PC-9 (cell line): ENCODE results near the gene EVI5. TPM values are rescaled to one million over a fixed set of nuclear protein-coding genes. Genes with fewer than 3 reads are reported as not detected.
"Not testable (repeated sequence)": the region's sequence is repeated elsewhere in the genome, so short reads cannot be mapped to it uniquely, and the experiment has no call there.

Experiments
- BruUV-seq: library from RNA; stranded (reverse); fragments of 400-500 nt; replicated peaks from 2 replicates; lab custom pipeline; 2021; lab: Mats Ljungman, UMichigan
- CTCF ChIA-PET: fragments of 300-600 bp; sonication (Branson Sonifier 250); formaldehyde crosslinking; loops from one replicate; lab custom pipeline; 2022; ENCODE audit warnings: antibody characterized with exemption; lab: Charles Lee
- POLR2A ChIA-PET: fragments of 300-600 bp; sonication (Branson Sonifier 250); formaldehyde crosslinking; loops from one replicate; lab custom pipeline; 2022; ENCODE audit warnings: antibody characterized with exemption; ENCODE audit not compliant: unreplicated experiment; lab: Charles Lee
- DNase-seq, 2 experiments: peaks; one replicate each; pipeline versions ENCODE4 v3.0.0 to v3.0.0-alpha.2; 2015 to 2022; ENCODE audit warnings: mixed read lengths in 1 of 2
- H2AFZ ChIP-seq: fragments of 200-600 bp; sonication (generic); 2 replicates; pipeline ENCODE4 v1.8.1; 2017; ENCODE audit warnings: antibody characterized with exemption
- H3F3A ChIP-seq: fragments of 200-600 bp; sonication (generic); 2 replicates; pipeline ENCODE4 v1.8.1; 2017; ENCODE audit warnings: antibody characterized with exemption, mild to moderate bottlenecking, low read depth; ENCODE audit not compliant: insufficient read depth
- H3K27ac ChIP-seq: fragments of 200-600 bp; sonication (generic); 2 replicates; pipeline ENCODE4 v1.6.1; 2016; ENCODE audit warnings: mixed run types
- H3K27me3 ChIP-seq: fragments of 200-600 bp; sonication (generic); 2 replicates; pipeline ENCODE4 v1.6.1; 2016; ENCODE audit warnings: low read depth, mixed run types; ENCODE audit not compliant: insufficient read depth
- H3K36me3 ChIP-seq: fragments of 200-600 bp; sonication (generic); 2 replicates; pipeline ENCODE4 v1.6.1; 2016; ENCODE audit warnings: low read depth, mixed run types
- H3K4me1 ChIP-seq: fragments of 200-600 bp; sonication (generic); replicated peaks from 2 replicates; pipeline ENCODE4 v1.6.1; 2016; ENCODE audit warnings: mixed run types; ENCODE audit not compliant: insufficient read depth
- H3K4me2 ChIP-seq: fragments of 200-600 bp; sonication (generic); 2 replicates; pipeline ENCODE4 v1.6.1; 2017; ENCODE audit warnings: mixed run types
- H3K4me3 ChIP-seq: fragments of 200-600 bp; sonication (generic); 2 replicates; pipeline ENCODE4 v1.6.1; 2016; ENCODE audit warnings: mixed run types
- H3K79me2 ChIP-seq: fragments of 200-600 bp; sonication (generic); 2 replicates; pipeline ENCODE4 v1.6.1; 2017; ENCODE audit warnings: low read depth, mixed run types
- H3K9me2 ChIP-seq: fragments of 200-600 bp; sonication (generic); 2 replicates; pipeline ENCODE4 v1.8.1; 2017; ENCODE audit warnings: mild to moderate bottlenecking; ENCODE audit not compliant: insufficient read depth
- H3K9me3 ChIP-seq: fragments of 200-600 bp; sonication (generic); 2 replicates; pipeline ENCODE4 v1.8.1; 2016; ENCODE audit warnings: low read depth; ENCODE audit not compliant: insufficient read depth
- H4K20me1 ChIP-seq: fragments of 200-600 bp; sonication (generic); 2 replicates; pipeline ENCODE4 v1.8.1; 2017; ENCODE audit not compliant: insufficient read depth
- EZH2 ChIP-seq: fragments of 200-600 bp; sonication (generic); IDR thresholded peaks from 2 replicates; pipeline ENCODE4 v1.8.0; 2017; ENCODE audit warnings: antibody characterized with exemption, low read depth
- intact Hi-C: fragments of 100-400 bp; cut with micrococcal nuclease; formaldehyde crosslinking; loops from one replicate; pipeline ENCODE4 v1.10.0; 2022; ENCODE audit not compliant: unreplicated experiment
- total RNA-seq: library from RNA; stranded (reverse); gene quantifications from 2 replicates; pipeline ENCODE4 v1.2.3, GENCODE V29; 2021
- TF ChIP-seq, protein P1 (sequence below): fragments of 200-600 bp; sonication (generic); conservative IDR thresholded peaks from 2 replicates; pipeline ENCODE4 v1.6.1; 2017; ENCODE audit warnings: mixed run types, antibody characterized with exemption, mild to moderate bottlenecking, moderate library complexity

Gene EVI5
- total RNA-seq, 1 experiment from 2014 or later: 32.0 TPM

- intact Hi-C loops: no loop called here
- H3K4me2 ChIP-seq: no peak overlapping the region
- CTCF ChIA-PET: no interaction called here
- no peaks in the 10 kb centered on the region for H3K79me2 ChIP-seq
- H2AFZ ChIP-seq: no peak overlapping the region
- H3K9me2 ChIP-seq: 0 out of 2 replicates have a peak, but pooled peaks cover 3% of the 10 kb centered on the region
- H3K27me3 ChIP-seq: no peaks in the 10 kb centered on the region
- no peaks in the 10 kb centered on the region for H3K36me3 ChIP-seq
- no TSS peak for BruUV-seq
- no peak for DNase-seq
- no peaks in the 10 kb centered on the region for H3K4me1 ChIP-seq
- TF ChIP-seq EZH2: no peak
- TF ChIP-seq, protein P1, sequence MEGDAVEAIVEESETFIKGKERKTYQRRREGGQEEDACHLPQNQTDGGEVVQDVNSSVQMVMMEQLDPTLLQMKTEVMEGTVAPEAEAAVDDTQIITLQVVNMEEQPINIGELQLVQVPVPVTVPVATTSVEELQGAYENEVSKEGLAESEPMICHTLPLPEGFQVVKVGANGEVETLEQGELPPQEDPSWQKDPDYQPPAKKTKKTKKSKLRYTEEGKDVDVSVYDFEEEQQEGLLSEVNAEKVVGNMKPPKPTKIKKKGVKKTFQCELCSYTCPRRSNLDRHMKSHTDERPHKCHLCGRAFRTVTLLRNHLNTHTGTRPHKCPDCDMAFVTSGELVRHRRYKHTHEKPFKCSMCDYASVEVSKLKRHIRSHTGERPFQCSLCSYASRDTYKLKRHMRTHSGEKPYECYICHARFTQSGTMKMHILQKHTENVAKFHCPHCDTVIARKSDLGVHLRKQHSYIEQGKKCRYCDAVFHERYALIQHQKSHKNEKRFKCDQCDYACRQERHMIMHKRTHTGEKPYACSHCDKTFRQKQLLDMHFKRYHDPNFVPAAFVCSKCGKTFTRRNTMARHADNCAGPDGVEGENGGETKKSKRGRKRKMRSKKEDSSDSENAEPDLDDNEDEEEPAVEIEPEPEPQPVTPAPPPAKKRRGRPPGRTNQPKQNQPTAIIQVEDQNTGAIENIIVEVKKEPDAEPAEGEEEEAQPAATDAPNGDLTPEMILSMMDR: no peak
- POLR2A ChIA-PET: no interaction called here
- no peak overlapping the region for H3K4me3 ChIP-seq
- no peak overlapping the region for H3K27ac ChIP-seq
- H3F3A ChIP-seq: no peaks in the 10 kb centered on the region
- no peaks in the 10 kb centered on the region for H4K20me1 ChIP-seq
- H3K9me3 ChIP-seq: no peaks in the 10 kb centered on the region
These were observed 248.5 kb downstream of the EVI5 start for GRCh38 chr1:92536211-92536979.

GRCh38 chr1:92532371-92532770 lies 252.5 kb downstream of the EVI5 start:
- H4K20me1 ChIP-seq, intact Hi-C loops, H3K9me3 ChIP-seq, H3K79me2 ChIP-seq, H3K4me3 ChIP-seq, CTCF ChIA-PET, H3K9me2 ChIP-seq, H3K27ac ChIP-seq, DNase-seq, H3K27me3 ChIP-seq, H3F3A ChIP-seq, POLR2A ChIA-PET, H3K4me2 ChIP-seq, BruUV-seq, H3K36me3 ChIP-seq, H3K4me1 ChIP-seq, H2AFZ ChIP-seq: not testable (repeated sequence)

- H3K4me2 ChIP-seq, H3K27me3 ChIP-seq, H3K9me2 ChIP-seq, H3K9me3 ChIP-seq, POLR2A ChIA-PET, H3K4me1 ChIP-seq, H3K79me2 ChIP-seq, H3K27ac ChIP-seq, H3K36me3 ChIP-seq, BruUV-seq, H2AFZ ChIP-seq, H4K20me1 ChIP-seq, H3K4me3 ChIP-seq, DNase-seq, intact Hi-C loops, CTCF ChIA-PET, H3F3A ChIP-seq: not testable (repeated sequence)
These were observed 253.0 kb downstream of the EVI5 start for GRCh38 chr1:92531939-92532338.

- H3K9me3 ChIP-seq: no peaks in the 10 kb centered on the region
- no peak for TF ChIP-seq EZH2
- TF ChIP-seq, protein P1: no peak
- no peak overlapping the region for H3K27ac ChIP-seq
- ChIA-PET CTCF (no interaction called here), POLR2A (no interaction called here)
- H3K36me3 ChIP-seq: no peaks in the 10 kb centered on the region
- no peak for DNase-seq
- no peaks in the 10 kb centered on the region for H3K4me1 ChIP-seq
- no peaks in the 10 kb centered on the region for H3K27me3 ChIP-seq
- intact Hi-C loops: no loop called here
- no peaks in the 10 kb centered on the region for H4K20me1 ChIP-seq
- no peak overlapping the region for H2AFZ ChIP-seq
- no TSS peak for BruUV-seq
- H3K4me2 ChIP-seq: no peak overlapping the region
- H3K4me3 ChIP-seq: no peak overlapping the region
- H3K79me2 ChIP-seq: no peaks in the 10 kb centered on the region
- no peaks in the 10 kb centered on the region for H3K9me2 ChIP-seq
- no peaks in the 10 kb centered on the region for H3F3A ChIP-seq
These were observed 257.2 kb downstream of the EVI5 start for GRCh38 chr1:92527670-92528069.

DNA sequence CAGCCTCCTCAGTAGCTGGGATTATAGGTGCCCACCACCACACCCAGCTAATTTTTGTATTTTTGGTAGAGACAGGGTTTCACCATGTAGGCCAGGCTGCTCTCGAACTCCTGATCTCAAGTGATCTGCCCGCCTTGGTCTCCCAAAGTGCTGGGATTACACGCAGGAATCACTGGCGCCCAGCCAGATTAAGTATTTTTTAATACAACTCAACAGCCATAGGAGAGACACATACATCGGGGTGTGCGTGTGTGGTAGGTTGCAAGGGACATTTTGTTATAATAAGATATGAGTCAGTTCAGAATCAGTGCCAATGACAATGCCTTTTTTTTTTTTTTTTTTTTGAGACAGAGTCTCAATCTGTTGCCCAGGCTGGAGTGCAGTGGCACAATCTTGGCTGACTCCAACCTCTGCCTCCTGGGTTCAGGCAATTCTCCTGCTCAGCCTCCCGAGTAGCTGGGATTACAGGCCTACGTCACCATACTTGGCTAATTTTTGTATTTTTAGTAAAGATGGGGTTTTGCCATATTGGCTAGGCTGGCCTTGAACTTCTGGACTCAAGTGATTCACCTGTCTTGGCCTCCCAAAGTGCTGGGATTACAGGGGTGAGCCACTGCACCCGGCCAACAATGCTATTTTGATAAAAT lies 259.8 kb downstream of the EVI5 start:
- H3K4me2 ChIP-seq, BruUV-seq, H3K79me2 ChIP-seq, DNase-seq, H4K20me1 ChIP-seq, H3K36me3 ChIP-seq, H3K9me3 ChIP-seq, H3F3A ChIP-seq, H2AFZ ChIP-seq, POLR2A ChIA-PET, H3K9me2 ChIP-seq, H3K4me3 ChIP-seq, H3K27me3 ChIP-seq, H3K27ac ChIP-seq, H3K4me1 ChIP-seq, intact Hi-C loops: not testable (repeated sequence)
- CTCF ChIA-PET: interaction anchor here (0.6 kb wide), 1 partner anchor 216 kb away, joined by 6 read pairs; no protein-coding TSS in a partner anchor
